Left ventricle myocardium inferior (tissue), 1 donor: Measurements from ENCODE around the gene LDLRAD3. TPM values are rescaled to one million over a fixed set of nuclear protein-coding genes. Genes with fewer than 3 reads are reported as not detected.

Experiments
- DNase-seq: peaks from one replicate; pipeline ENCODE4 v3.0.0-alpha.2; 2020
- H3K27ac ChIP-seq: fragments of 200-600 bp; replicated peaks from 2 replicates; pipeline ENCODE4 v1.8.0; 2021
- H3K27me3 ChIP-seq: fragments of 200-600 bp; 2 replicates; pipeline ENCODE4 v1.8.0; 2021; ENCODE audit warnings: low read depth
- H3K36me3 ChIP-seq: fragments of 200-600 bp; 2 replicates; pipeline ENCODE4 v1.8.0; 2021
- H3K4me1 ChIP-seq: fragments of 200-600 bp; 2 replicates; pipeline ENCODE4 v1.8.0; 2021
- H3K4me3 ChIP-seq: fragments of 200-600 bp; 2 replicates; pipeline ENCODE4 v1.8.0; 2021; ENCODE audit warnings: mild to moderate bottlenecking, moderate library complexity
- H3K9me3 ChIP-seq: fragments of 200-600 bp; replicated peaks from 2 replicates; pipeline ENCODE4 v1.8.0; 2021
- intact Hi-C: fragments of 100-400 bp; cut with micrococcal nuclease; formaldehyde crosslinking; loops from one replicate; pipeline ENCODE4 v1.11.0; 2022
- total RNA-seq: library from RNA; stranded (reverse); fragmentation: NEBNext Ultra II Directional; extraction: Animal tissue kit (Norgen Biotek cat#: 25700); gene quantifications from one replicate; pipeline ENCODE4 v1.2.1, GENCODE V29; 2021
- TF ChIP-seq, protein P1 (sequence below): fragments of 200-600 bp; IDR thresholded peaks from 2 replicates; pipeline ENCODE4 v1.8.0; 2021; ENCODE audit warnings: antibody characterized with exemption, mild to moderate bottlenecking, borderline replicate concordance
- donor health status: DM: no; HTN: yes; CAD: no; lungs with severe emphysema.

The LDLRAD3 gene
- total RNA-seq, 1 donor from 2014 or later, result 1.0 TPM

DNA sequence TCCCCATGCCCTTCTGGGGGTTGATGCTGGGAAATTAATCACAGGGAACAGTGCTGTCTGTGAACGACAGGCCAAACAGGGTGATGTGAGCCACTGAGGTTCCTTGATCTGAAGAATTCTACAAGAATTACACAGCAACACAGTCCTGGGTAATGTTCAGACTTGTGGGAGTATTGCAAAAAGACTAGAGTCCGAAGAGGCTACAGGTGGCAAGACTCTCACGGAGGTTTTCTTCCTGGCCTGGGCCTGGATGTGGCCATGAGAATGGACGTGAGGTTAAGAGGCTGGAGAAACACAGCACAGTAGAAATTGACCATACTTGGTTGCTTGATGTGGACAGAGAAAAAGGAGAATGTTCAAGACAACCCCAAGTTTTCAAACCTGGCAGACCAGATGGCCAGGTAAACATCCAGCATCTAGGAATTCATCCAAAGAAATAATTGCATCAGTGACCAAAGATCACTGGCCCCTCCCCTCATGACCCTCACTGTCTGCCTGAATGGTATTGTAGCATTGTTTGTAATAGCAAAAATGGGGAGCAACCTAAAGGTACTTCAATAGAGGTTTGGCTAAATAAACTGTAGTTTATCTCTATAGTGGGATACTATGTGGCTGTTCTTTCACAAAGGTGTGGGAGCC lies 274.5 kb downstream of the LDLRAD3 start:
- TF ChIP-seq, protein P1, sequence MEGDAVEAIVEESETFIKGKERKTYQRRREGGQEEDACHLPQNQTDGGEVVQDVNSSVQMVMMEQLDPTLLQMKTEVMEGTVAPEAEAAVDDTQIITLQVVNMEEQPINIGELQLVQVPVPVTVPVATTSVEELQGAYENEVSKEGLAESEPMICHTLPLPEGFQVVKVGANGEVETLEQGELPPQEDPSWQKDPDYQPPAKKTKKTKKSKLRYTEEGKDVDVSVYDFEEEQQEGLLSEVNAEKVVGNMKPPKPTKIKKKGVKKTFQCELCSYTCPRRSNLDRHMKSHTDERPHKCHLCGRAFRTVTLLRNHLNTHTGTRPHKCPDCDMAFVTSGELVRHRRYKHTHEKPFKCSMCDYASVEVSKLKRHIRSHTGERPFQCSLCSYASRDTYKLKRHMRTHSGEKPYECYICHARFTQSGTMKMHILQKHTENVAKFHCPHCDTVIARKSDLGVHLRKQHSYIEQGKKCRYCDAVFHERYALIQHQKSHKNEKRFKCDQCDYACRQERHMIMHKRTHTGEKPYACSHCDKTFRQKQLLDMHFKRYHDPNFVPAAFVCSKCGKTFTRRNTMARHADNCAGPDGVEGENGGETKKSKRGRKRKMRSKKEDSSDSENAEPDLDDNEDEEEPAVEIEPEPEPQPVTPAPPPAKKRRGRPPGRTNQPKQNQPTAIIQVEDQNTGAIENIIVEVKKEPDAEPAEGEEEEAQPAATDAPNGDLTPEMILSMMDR, result no peak
- no peak overlapping the region for H3K27ac ChIP-seq
- peaks cover 12% of the 10 kb centered on the region for H3K27me3 ChIP-seq
- H3K4me1 ChIP-seq, result no peaks in the 10 kb centered on the region
- no peaks in the 10 kb centered on the region for H3K36me3 ChIP-seq
- H3K9me3 ChIP-seq, result peaks cover 29% of the 10 kb centered on the region
- DNase-seq, result no peak
- H3K4me3 ChIP-seq, result no peak overlapping the region
- intact Hi-C loops, result no loop called here

DNA sequence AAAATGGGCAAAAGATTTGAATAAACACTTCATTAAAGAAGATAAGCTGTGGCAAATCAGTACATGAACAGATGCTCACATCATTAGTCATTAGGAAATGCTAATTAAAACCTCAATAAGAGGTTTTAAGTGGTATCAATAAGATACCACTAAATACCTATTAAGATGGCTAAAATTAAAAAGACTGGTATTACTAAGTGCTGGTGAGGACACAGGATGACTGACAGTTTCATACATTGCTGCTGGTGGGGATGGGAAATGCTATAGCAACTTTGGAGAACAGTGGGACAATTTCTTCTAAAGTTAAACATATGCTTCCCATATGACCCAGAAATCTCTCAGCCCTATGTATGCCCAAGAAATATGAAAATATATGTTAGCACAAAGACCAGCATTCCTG lies 276.1 kb downstream of the LDLRAD3 start:
- H3K4me1 ChIP-seq, result no peaks in the 10 kb centered on the region
- TF ChIP-seq, protein P1, result no peak

DNA sequence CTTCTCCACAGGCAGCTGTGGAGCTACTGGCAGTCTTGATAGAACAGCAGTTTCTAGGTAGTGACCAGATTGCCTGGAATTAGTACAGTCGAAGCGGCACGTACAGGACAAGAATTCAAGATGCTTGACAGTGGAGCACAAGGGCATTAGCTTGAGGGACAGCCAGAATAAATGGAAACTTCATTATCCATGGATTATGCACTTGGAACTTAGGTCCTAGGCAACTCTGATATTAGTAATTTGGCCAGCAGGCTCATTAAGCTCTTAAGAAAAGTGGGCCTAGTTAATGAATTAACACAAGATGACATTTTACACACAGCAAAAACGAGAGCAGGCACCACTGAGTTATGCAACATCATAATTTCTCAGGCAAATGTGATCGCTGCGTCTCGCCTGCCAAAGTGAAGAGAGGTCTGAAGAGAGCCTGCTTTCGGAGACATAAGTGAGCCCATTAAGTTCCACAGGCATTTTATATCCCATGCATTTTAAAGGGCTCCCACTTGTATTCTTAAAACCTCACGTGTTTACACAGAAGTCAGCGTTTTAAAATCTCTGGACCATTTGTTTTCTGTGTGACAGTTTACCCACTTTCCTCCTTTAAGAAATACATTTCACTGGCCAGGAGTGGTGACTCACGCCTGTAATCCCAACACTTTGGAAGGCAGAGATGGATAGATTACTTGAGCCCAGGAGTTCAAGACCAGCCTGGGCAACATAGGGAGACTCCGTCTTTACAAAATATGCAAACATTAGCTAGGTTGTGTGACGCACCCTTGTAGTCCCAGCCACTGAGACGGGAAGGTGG lies 279.2 kb downstream of the LDLRAD3 start:
- Histone ChIP-seq H3K4me1 (no peaks in the 10 kb centered on the region), H3K9me3 (peaks cover 28% of the 10 kb centered on the region), H3K27ac (no peak overlapping the region), H3K27me3 (peaks cover 4% of the 10 kb centered on the region), H3K36me3 (no peaks in the 10 kb centered on the region), H3K4me3 (no peak overlapping the region)
- DNase-seq, result no peak
- TF ChIP-seq, protein P1, result no peak
- intact Hi-C loops, result no loop called here

More for the DNA sequence above, 276.1 kb downstream of the LDLRAD3 start:
- H3K27ac ChIP-seq, result no peak overlapping the region
- H3K9me3 ChIP-seq, result peaks cover 29% of the 10 kb centered on the region
- no peaks in the 10 kb centered on the region for H3K36me3 ChIP-seq
- peaks cover 6% of the 10 kb centered on the region for H3K27me3 ChIP-seq
- H3K4me3 ChIP-seq, result no peak overlapping the region
- DNase-seq, result no peak
- intact Hi-C loops, result no loop called here

DNA sequence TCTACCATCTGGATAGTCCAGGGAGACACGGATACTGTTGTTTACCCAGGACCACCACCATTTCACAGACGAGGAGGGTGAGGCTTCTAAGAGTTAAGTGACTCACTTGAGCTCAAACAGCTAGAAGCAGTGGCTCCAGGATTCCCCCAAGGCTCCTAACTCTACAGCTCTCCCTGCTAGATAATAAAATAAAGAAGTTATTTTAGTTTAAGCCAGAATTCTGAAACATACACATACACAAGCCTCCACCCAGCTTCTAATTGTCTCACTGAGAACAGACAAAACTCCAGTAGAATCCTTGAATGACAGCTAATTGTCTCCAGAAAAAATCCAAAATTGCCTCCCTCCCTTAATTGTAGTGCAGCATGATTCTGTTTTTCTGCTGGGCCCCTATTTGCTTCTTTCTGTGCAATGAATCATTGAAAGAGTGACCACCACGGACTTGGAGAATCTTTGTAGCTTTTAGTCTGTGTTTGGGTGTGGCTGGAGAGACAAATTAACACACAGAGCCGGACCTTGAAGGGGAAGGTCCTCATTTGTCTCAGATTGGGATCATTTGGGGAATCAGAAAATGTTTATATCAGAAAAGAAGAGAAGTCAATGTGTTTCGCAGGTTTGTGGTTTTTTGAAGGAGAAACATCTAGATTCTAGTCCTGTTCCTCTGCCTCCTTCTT lies 280.5 kb downstream of the LDLRAD3 start:
- no peak for DNase-seq
- H3K36me3 ChIP-seq, result no peaks in the 10 kb centered on the region
- no peak overlapping the region for H3K27ac ChIP-seq
- H3K27me3 ChIP-seq, result peaks cover 4% of the 10 kb centered on the region
- no peak overlapping the region for H3K4me3 ChIP-seq
- intact Hi-C loops, result no loop called here
- H3K9me3 ChIP-seq, result peaks cover 15% of the 10 kb centered on the region
- TF ChIP-seq, protein P1, result no peak
- H3K4me1 ChIP-seq, result no peaks in the 10 kb centered on the region

DNA sequence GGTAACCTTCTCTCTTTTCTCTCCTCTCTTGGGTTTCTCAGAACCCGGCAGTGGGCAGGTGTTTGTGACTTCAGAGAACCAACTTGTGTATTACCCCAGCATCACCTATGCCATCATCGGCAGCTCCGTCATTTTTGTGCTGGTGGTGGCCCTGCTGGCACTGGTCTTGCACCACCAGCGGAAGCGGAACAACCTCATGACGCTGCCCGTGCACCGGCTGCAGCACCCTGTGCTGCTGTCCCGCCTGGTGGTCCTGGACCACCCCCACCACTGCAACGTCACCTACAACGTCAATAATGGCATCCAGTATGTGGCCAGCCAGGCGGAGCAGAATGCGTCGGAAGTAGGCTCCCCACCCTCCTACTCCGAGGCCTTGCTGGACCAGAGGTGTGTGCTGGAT lies 283.2 kb downstream of the LDLRAD3 start:
- intact Hi-C loops, result no loop called here
- Histone ChIP-seq H3K4me1 (peaks cover 17% of the 10 kb centered on the region), H3K36me3 (no peaks in the 10 kb centered on the region), H3K27me3 (peaks cover 4% of the 10 kb centered on the region), H3K4me3 (no peak overlapping the region), H3K9me3 (no peaks in the 10 kb centered on the region), H3K27ac (no peak overlapping the region)
- DNase-seq, result no peak
- TF ChIP-seq, protein P1, result no peak
